ENCODE results near the gene TENM4.

DNA sequence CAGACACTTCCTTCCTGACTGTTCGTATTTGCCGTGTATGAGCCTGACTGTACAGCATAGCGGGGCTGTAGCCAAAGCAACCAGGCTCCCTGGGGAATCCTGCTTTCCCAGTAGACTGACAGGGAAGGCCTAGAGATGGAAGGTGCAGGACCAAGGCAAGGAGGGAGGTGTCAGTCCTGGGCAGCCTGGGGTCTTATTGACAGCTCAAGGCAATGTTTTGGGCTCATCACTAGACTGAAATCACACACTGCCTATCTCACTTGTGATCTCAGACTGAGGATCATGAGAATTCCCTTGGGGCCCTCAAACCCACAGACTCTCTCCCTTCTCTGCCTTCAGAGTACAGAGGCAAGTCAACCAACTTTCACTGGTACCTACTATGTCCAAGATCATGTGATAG is 519.3 kb downstream of the TENM4 start:
- TF ChIP-seq, protein P1, sequence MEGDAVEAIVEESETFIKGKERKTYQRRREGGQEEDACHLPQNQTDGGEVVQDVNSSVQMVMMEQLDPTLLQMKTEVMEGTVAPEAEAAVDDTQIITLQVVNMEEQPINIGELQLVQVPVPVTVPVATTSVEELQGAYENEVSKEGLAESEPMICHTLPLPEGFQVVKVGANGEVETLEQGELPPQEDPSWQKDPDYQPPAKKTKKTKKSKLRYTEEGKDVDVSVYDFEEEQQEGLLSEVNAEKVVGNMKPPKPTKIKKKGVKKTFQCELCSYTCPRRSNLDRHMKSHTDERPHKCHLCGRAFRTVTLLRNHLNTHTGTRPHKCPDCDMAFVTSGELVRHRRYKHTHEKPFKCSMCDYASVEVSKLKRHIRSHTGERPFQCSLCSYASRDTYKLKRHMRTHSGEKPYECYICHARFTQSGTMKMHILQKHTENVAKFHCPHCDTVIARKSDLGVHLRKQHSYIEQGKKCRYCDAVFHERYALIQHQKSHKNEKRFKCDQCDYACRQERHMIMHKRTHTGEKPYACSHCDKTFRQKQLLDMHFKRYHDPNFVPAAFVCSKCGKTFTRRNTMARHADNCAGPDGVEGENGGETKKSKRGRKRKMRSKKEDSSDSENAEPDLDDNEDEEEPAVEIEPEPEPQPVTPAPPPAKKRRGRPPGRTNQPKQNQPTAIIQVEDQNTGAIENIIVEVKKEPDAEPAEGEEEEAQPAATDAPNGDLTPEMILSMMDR (IDR thresholded peaks at IDR 0.05): no peak
- no peak for TF ChIP-seq EZH2 (IDR thresholded peaks at IDR 0.05)

Data from neural progenitor cell (in vitro differentiated cells).